Right lobe of liver (tissue), 6 donors: ENCODE data around the gene MSANTD1. TPM values are rescaled to one million over a fixed set of nuclear protein-coding genes. Genes with fewer than 3 reads are reported as not detected.

ENCODE experiments used
- ATAC-seq, 4 donors: fragments of 200-7000 bp; cut with Tn5 transposase; one replicate each; pipeline ENCODE4 v1.9.1; 2020; ENCODE audit warnings: mild to moderate bottlenecking in 4 of 4, moderate library complexity in 4 of 4
- DNase-seq, 3 donors: peaks; one replicate each; pipeline ENCODE4 v3.0.0-alpha.2; 2020
- H3K27ac ChIP-seq, 3 donors: fragments of 200-600 bp; one replicate each; pipeline ENCODE4 v1.8.0; 2022
- H3K27me3 ChIP-seq, 2 donors: fragments of 200-600 bp; one replicate each; pipeline ENCODE4 v1.8.0; 2022
- H3K36me3 ChIP-seq, 4 donors: fragments of 200-600 bp; sonication (generic) in 1 of 4; one replicate each; pipeline versions ENCODE4 v1.5.1 to v1.8.0; 2017 to 2022; ENCODE audit warnings: control low read depth in 1 of 4
- H3K4me1 ChIP-seq, 4 donors: fragments of 200-600 bp; sonication (generic) in 1 of 4; one replicate each; pipeline versions ENCODE4 v1.5.1 to v1.8.0; 2017 to 2022; ENCODE audit warnings: control low read depth in 1 of 4
- H3K4me3 ChIP-seq, 3 donors: fragments of 200-600 bp; one replicate each; pipeline ENCODE4 v1.8.0; 2022
- H3K9me3 ChIP-seq, 4 donors: fragments of 200-600 bp; sonication (generic) in 1 of 4; one replicate each; pipeline versions ENCODE4 v1.5.1 to v1.8.0; 2017 to 2022; ENCODE audit warnings: control low read depth in 1 of 4
- POLR2A ChIP-seq: fragments of 450-650 bp; IDR thresholded peaks from one replicate; pipeline ENCODE4 v1.6.1; 2017; ENCODE audit warnings: antibody characterized with exemption, mild to moderate bottlenecking
- WGBS: methylation state at CpG from one replicate; pipeline ENCODE4 v1.1.6; 2018; ENCODE audit warnings: low coverage, low lambda C conversion rate; ENCODE audit not compliant: insufficient coverage; ENCODE audit errors: missing lambda C conversion rate; 5-methylcytosine and 5-hydroxymethylcytosine counted together
- intact Hi-C, 2 donors: fragments of 100-400 bp; cut with DNase I; formaldehyde crosslinking; loops; one replicate each; pipeline versions ENCODE4 v1.11.2 to v1.14.1; 2022
- total RNA-seq, 6 experiments: library from RNA; depleted of rRNA in 2 of 6; stranded (reverse); fragments of >200 nt in 2 of 6; fragmentation: NEBNext Ultra II Directional in 3 of 6; extraction: Animal tissue kit (Norgen Biotek cat#: 25700) in 3 of 6; gene quantifications; one replicate each; pipeline versions ENCODE4 v1.1.0 to v1.2.4, GENCODE V29; 2016 to 2023
- TF ChIP-seq, protein P1 (sequence below), 4 donors: fragments of 200-600 bp in 3 of 4; fragments of 450-650 bp in 1 of 4; IDR thresholded peaks; one replicate each; pipeline versions ENCODE4 v1.5.1 to v1.8.0; 2016 to 2022; ENCODE audit warnings: antibody characterized with exemption in 4 of 4, mild to moderate bottlenecking in 2 of 4
- donor health status: DM: no; HTN: yes; CAD: no.
- donor health status: DM: no; HTN: no; CAD: no.
- donor health status: DM: no; HTN: no; CAD: no.
- donor health status: DM: no; HTN: yes; CAD: no.
- donor health status: DM: no; HTN: yes; CAD: no.

Gene MSANTD1
- total RNA-seq, 6 experiments from 2014 or later, result 0.46 to 0.84 (median 0.64) TPM; not detected in 1

DNA sequence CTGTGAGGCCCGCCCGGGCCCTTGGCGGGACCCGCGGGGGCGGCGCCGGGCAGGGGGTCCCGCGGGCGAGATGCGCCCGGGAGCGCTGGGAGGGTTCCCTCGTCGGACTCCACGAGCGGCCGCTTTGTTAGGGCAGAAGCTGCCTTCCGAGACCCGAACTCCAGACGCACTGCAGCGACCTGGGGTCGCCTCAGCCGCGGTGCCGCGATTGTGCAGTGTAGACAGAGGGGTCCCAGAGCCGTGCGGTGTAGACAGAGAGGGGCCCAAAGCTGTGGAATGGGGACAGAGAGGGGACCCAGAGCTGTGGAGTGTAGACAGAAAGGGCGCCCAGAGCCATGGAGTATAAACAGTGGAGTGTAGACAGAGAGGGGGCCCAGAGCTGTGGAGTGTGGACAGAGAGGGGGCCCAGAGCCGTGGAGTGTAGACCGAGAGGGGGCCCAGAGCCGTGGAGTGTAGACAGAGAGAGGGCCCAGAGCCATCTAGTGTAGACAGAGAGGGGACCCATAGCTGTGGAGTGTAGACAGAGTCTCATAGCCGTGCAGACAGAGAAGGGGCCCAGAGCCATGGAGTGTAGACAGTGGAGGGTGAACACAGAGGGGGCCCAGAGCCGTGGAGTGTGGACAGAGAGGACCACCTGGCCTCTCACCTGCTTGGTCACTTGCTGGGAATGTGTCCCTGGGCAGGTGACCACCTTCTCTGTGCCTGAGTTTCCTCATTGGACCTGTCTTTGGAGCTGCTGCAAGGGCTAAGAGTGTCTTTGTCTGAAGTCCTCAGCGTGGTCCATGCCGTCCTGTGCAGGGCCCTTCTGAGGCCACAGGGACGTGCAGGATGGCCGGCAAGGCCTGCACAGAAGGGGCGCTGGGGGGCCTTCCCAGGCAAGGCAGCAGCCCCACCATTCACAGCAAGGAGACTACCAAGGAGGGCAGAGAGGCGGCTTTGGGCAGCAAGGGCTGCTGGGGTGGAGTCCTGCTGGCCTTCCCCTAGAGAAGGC is 44.7 kb downstream of the MSANTD1 start:
- WGBS, result 23% methylated on average over 9 of the region's 42 CpGs
- intact Hi-C loops, result no loop called here
- H3K4me1 ChIP-seq, result peaks cover 0 to 6% (median 3%) of the 10 kb centered on the region in 4 donors
- H3K27me3 ChIP-seq, result no peaks in the 10 kb centered on the region
- H3K9me3 ChIP-seq, result no peaks in the 10 kb centered on the region
- peak overlapping the region in 1 of 3 donors; percentile 57 for H3K27ac ChIP-seq
- no peaks in the 10 kb centered on the region for H3K36me3 ChIP-seq
- H3K4me3 ChIP-seq, result peak overlapping the region; percentile 51 to 96 (median 55)
- DNase-seq (peak in 2 of 3 donors; percentile 53 to 63), ATAC-seq (no peak)
- TF ChIP-seq, protein P1, sequence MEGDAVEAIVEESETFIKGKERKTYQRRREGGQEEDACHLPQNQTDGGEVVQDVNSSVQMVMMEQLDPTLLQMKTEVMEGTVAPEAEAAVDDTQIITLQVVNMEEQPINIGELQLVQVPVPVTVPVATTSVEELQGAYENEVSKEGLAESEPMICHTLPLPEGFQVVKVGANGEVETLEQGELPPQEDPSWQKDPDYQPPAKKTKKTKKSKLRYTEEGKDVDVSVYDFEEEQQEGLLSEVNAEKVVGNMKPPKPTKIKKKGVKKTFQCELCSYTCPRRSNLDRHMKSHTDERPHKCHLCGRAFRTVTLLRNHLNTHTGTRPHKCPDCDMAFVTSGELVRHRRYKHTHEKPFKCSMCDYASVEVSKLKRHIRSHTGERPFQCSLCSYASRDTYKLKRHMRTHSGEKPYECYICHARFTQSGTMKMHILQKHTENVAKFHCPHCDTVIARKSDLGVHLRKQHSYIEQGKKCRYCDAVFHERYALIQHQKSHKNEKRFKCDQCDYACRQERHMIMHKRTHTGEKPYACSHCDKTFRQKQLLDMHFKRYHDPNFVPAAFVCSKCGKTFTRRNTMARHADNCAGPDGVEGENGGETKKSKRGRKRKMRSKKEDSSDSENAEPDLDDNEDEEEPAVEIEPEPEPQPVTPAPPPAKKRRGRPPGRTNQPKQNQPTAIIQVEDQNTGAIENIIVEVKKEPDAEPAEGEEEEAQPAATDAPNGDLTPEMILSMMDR (IDR thresholded peaks at IDR 0.05), result no peak
- TF ChIP-seq POLR2A, result no peak

- Histone ChIP-seq H3K36me3 (no peaks in the 10 kb centered on the region), H3K4me1 (peaks cover 0 to 6% (median 3%) of the 10 kb centered on the region in 4 donors), H3K4me3 (no peak overlapping the region), H3K9me3 (no peaks in the 10 kb centered on the region), H3K27ac (no peak overlapping the region), H3K27me3 (no peaks in the 10 kb centered on the region)
- no peak for ATAC-seq
- intact Hi-C loops, result no loop called here
- WGBS, result 89% methylated on average over 4 of the region's 19 CpGs
- TF ChIP-seq, protein P1 (IDR thresholded peaks at IDR 0.05), result no peak
- TF ChIP-seq POLR2A, result no peak
- DNase-seq, result peak in 2 of 3 donors; percentile 45 to 53
These were observed 45.7 kb downstream of the MSANTD1 start for GRCh38 chr4:3294401-3295241.

DNA sequence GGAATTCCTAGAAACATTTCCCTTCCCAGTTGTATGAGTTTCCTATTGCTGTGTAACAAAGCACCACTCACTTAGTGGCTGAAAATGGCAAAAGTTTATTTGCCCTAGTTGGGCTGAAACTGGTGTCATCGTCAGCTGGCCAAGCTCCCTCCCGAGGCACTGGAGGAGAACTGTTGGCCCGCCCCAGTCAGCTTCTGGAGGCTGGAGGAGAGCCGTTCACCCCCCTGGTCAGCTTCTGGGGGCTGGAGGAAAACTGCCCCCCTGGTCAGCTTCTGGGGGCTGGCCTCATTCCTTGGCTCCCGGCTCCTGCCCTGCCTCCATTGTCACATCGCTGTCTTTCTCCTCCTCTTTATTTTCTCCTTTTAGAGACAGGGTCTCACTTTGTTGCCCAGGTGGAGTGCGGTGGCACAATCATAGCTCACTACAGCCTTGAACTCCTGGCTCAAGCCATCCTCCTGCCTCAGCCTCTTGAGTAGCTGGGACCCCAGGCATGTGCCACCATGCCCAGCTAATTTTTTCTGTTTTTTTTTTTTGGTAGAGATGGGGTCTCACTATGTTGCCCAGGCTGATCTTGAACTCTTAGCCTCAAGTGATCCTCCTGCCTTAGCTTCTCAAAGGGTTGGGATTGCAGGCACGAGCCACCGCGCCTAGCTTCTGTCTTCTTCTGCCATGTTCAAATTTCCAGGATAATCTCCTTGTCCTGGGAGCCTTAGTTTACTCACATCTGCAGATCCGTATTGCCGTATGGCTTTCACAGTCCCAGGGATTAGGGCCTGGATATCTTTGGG is 47.1 kb downstream of the MSANTD1 start:
- DNase-seq (peak; percentile 2 to 37 (median 23)), ATAC-seq (no peak)
- no peak overlapping the region for H3K4me3 ChIP-seq
- intact Hi-C loops, result no loop called here
- H3K9me3 ChIP-seq, result no peaks in the 10 kb centered on the region
- H3K4me1 ChIP-seq, result peaks cover 0 to 6% (median 3%) of the 10 kb centered on the region in 4 donors
- H3K27me3 ChIP-seq, result no peaks in the 10 kb centered on the region
- no peaks in the 10 kb centered on the region for H3K36me3 ChIP-seq
- no peak overlapping the region for H3K27ac ChIP-seq
- TF ChIP-seq, protein P1 (IDR thresholded peaks at IDR 0.05), result no peak
- no peak for TF ChIP-seq POLR2A
- 89% methylated on average over 10 of the region's 12 CpGs for WGBS

GRCh38 chr4:3296651-3297050 is 47.7 kb downstream of the MSANTD1 start:
- H3K36me3 ChIP-seq, result no peaks in the 10 kb centered on the region
- TF ChIP-seq POLR2A, result no peak
- TF ChIP-seq, protein P1 (IDR thresholded peaks at IDR 0.05), result no peak
- no peak overlapping the region for H3K4me3 ChIP-seq
- WGBS, result 94% methylated on average over 4 of the region's 8 CpGs
- peaks cover 0 to under 1% (median under 1%) of the 10 kb centered on the region in 4 donors for H3K4me1 ChIP-seq
- H3K27ac ChIP-seq, result no peak overlapping the region
- no peaks in the 10 kb centered on the region for H3K27me3 ChIP-seq
- intact Hi-C loops, result no loop called here
- ATAC-seq (no peak), DNase-seq (peak in 2 of 3 donors; percentile 13 to 20)
- no peaks in the 10 kb centered on the region for H3K9me3 ChIP-seq
